Measurements from ENCODE around the gene ACTL10. TPM values are rescaled to one million over a fixed set of nuclear protein-coding genes. Genes with fewer than 3 reads are reported as not detected.
A peak's percentile ranks its signal among the peaks of the same experiment; 100 is the strongest.

ACTL10 gene
- total and polyA plus RNA-seq, 7 donors = 0.04 to 0.74 (median 0.39) TPM; not detected in 1

- TF ChIP-seq CTCF (IDR thresholded peaks at IDR 0.05) = no peak
- Histone ChIP-seq H3K4me1 (peaks cover 4% of the 10 kb centered on the region), H3K9me3 (no peaks in the 10 kb centered on the region), H3K36me3 (ENCODE audit: insufficient read depth in 1 of 2, low read depth in 1 of 2) (no peaks in the 10 kb centered on the region), H3K27ac (no peak overlapping the region), H3K27me3 (ENCODE audit: insufficient read depth in 3 of 3, low read length in 2 of 3) (no peaks in the 10 kb centered on the region), H3K4me3 (peak overlapping the region; percentile 53)
- no peak for ATAC-seq
- WGBS, 3 donors = 1 to 4% (median 1%) methylated on average over 28 to 53 of the region's 53 CpGs
- intact Hi-C loops (cut with DNase I) = no loop called here
- DNase-seq = no peak
These were observed 18.8 kb downstream of the ACTL10 start for GRCh38 chr20:33685328-33686099.

- peak; percentile 37 for TF ChIP-seq CTCF (IDR thresholded peaks at IDR 0.05)
- intact Hi-C loops (cut with DNase I) = no loop called here
- 1 to 2% (median 2%) methylated on average over 65 to 100 of the region's 101 CpGs for WGBS, 3 donors
- Histone ChIP-seq H3K4me3 (peak within 1 kb of the TSS; percentile 53), H3K27me3 (ENCODE audit: insufficient read depth in 3 of 3, low read length in 2 of 3) (no peaks in the 10 kb centered on the region), H3K9me3 (no peaks in the 10 kb centered on the region), H3K4me1 (peaks cover 4% of the 10 kb centered on the region), H3K27ac (peak within 1 kb of the TSS; percentile 30), H3K36me3 (ENCODE audit: insufficient read depth in 1 of 2, low read depth in 1 of 2) (no peaks in the 10 kb centered on the region)
- DNase-seq (peak; percentile 97 to 98), ATAC-seq (peak; percentile 100)
These were observed 19.6 kb downstream of the ACTL10 start, which contains the start of gene E2F1 for GRCh38 chr20:33686100-33686983. Gene E2F1 (minus strand): TSS chr20:33686385. CDS start chr20:33686264, 121 bp downstream.

GRCh38 chr20:33686984-33687366 lies 20.2 kb downstream of the ACTL10 start:
- Histone ChIP-seq H3K9me3 (no peaks in the 10 kb centered on the region), H3K4me3 (peak overlapping the region; percentile 53), H3K4me1 (peaks cover 4% of the 10 kb centered on the region), H3K36me3 (ENCODE audit: insufficient read depth in 1 of 2, low read depth in 1 of 2) (no peaks in the 10 kb centered on the region), H3K27me3 (ENCODE audit: insufficient read depth in 3 of 3, low read length in 2 of 3) (no peaks in the 10 kb centered on the region), H3K27ac (peak overlapping the region; percentile 30)
- intact Hi-C loops (cut with DNase I) = no loop called here
- ATAC-seq = no peak
- WGBS, 3 donors = 78 to 81% (median 79%) methylated on average over 14 of the region's 14 CpGs
- no peak for TF ChIP-seq CTCF (IDR thresholded peaks at IDR 0.05)
- no peak for DNase-seq

- intact Hi-C loops (cut with DNase I) = no loop called here
- 79 to 85% (median 80%) methylated on average over 8 of the region's 8 CpGs for WGBS, 3 donors
- no peaks in the 10 kb centered on the region for H3K9me3 ChIP-seq
- peaks cover 4% of the 10 kb centered on the region for H3K4me1 ChIP-seq
- no peak overlapping the region for H3K4me3 ChIP-seq
- no peak overlapping the region for H3K27ac ChIP-seq
- no peaks in the 10 kb centered on the region for H3K36me3 ChIP-seq (ENCODE audit: insufficient read depth in 1 of 2, low read depth in 1 of 2)
- DNase-seq (no peak), ATAC-seq (no peak)
- no peaks in the 10 kb centered on the region for H3K27me3 ChIP-seq (ENCODE audit: insufficient read depth in 3 of 3, low read length in 2 of 3)
- no peak for TF ChIP-seq CTCF (IDR thresholded peaks at IDR 0.05)
These were observed 20.7 kb downstream of the ACTL10 start for GRCh38 chr20:33687370-33687915.

Measured in psoas muscle (tissue), 8 donors.